CD4-positive, alpha-beta T cell (primary cell): ENCODE measurements around the gene COL6A5. TPM values are rescaled to one million over a fixed set of nuclear protein-coding genes. Genes with fewer than 3 reads are reported as not detected.

Experiments used
- ATAC-seq: fragments of 200-7000 bp; cut with Tn5 transposase; one replicate; pipeline ENCODE4 v1.10.0; 2022; ENCODE audit warnings: mild to moderate bottlenecking; ENCODE audit not compliant: poor library complexity
- CTCF ChIA-PET: fragments of 350-600 bp; sonication (Branson Sonifier 250); formaldehyde crosslinking; loops from one replicate; lab custom pipeline; 2021; ENCODE audit warnings: antibody characterized with exemption, inconsistent platforms; lab: Charles Lee
- POLR2A ChIA-PET: fragments of 350-600 bp; sonication (Branson Sonifier 250); formaldehyde crosslinking; loops from one replicate; lab custom pipeline; 2021; ENCODE audit warnings: antibody characterized with exemption, inconsistent platforms; lab: Charles Lee
- DNase-seq, 14 experiments: peaks; one replicate each; pipeline ENCODE4 v3.0.0-alpha.2; 2013 to 2020; ENCODE audit warnings: mixed read lengths in 2 of 14
- H3K27ac ChIP-seq, 2 donors: one replicate each; pipeline versions ENCODE4 v1.5.1 to v1.7.0; 2013; ENCODE audit warnings: low read length in 2 of 2, low read depth in 1 of 2, mild to moderate bottlenecking in 1 of 2
- H3K27me3 ChIP-seq, 2 experiments: 1 replicate in 1 of 2; 2 replicates in 1 of 2; pipeline versions ENCODE4 v1.6.1 to v1.7.0; 2013; ENCODE audit warnings: low read length in 2 of 2, control low read depth in 1 of 2, mild to moderate bottlenecking in 1 of 2, moderate library complexity in 1 of 2; ENCODE audit not compliant: insufficient read depth in 2 of 2, control insufficient read depth in 1 of 2
- H3K36me3 ChIP-seq: one replicate; pipeline ENCODE4 v1.6.1; 2013; ENCODE audit warnings: low read length, control low read depth; ENCODE audit not compliant: insufficient read depth
- H3K4me1 ChIP-seq: one replicate; pipeline ENCODE4 v1.6.1; 2013; ENCODE audit warnings: low read length, control low read depth; ENCODE audit not compliant: insufficient read depth
- H3K4me3 ChIP-seq: one replicate; pipeline ENCODE4 v1.5.1; 2013; ENCODE audit warnings: mild to moderate bottlenecking, low read length, moderate library complexity
- H3K9me3 ChIP-seq, 2 experiments: 1 replicate in 1 of 2; 2 replicates in 1 of 2; pipeline versions ENCODE4 v1.6.1 to v1.7.0; 2013; ENCODE audit warnings: low read length in 2 of 2, mild to moderate bottlenecking in 2 of 2, control low read depth in 1 of 2, moderate library complexity in 1 of 2; ENCODE audit not compliant: control insufficient read depth in 1 of 2, insufficient read depth in 1 of 2
- H3K27ac Mint-ChIP-seq: one replicate; pipeline ENCODE4 v1.8.0; 2020; ENCODE audit warnings: mixed read lengths
- H3K27me3 Mint-ChIP-seq: one replicate; pipeline ENCODE4 v1.8.0; 2021; ENCODE audit warnings: mixed read lengths
- H3K36me3 Mint-ChIP-seq: one replicate; pipeline ENCODE4 v1.8.0; 2021; ENCODE audit warnings: low read depth, mixed read lengths
- H3K4me1 Mint-ChIP-seq: one replicate; pipeline ENCODE4 v1.8.0; 2021; ENCODE audit warnings: low read depth, mixed read lengths
- H3K4me3 Mint-ChIP-seq: one replicate; pipeline ENCODE4 v1.8.0; 2020; ENCODE audit warnings: mild to moderate bottlenecking, mixed read lengths
- H3K9me3 Mint-ChIP-seq: one replicate; pipeline ENCODE4 v1.8.0; 2020; ENCODE audit warnings: mixed read lengths
- intact Hi-C, 2 experiments: fragments of 100-400 bp; cut with DNase I in 1 of 2; cut with micrococcal nuclease in 1 of 2; formaldehyde crosslinking; loops; one replicate each; pipeline versions ENCODE4 v1.15.1 to v1.9.0; 2023 to 2025; cut with DNase I, micrococcal nuclease
- total RNA-seq, 174 experiments: library from RNA in 2 of 174; stranded (reverse) in 2 of 174; gene quantifications; one replicate each; pipeline ENCODE4 v1.2.3 and lab custom pipeline; 2021 to 2026
- TF ChIP-seq, protein P1 (sequence below): fragments of 200-600 bp; IDR thresholded peaks from one replicate; pipeline ENCODE4 v1.8.0; 2022; ENCODE audit warnings: antibody characterized with exemption, mild to moderate bottlenecking

Gene COL6A5
- total RNA-seq, 2 experiments from 2014 or later, result not detected

- Mint-ChIP-seq H3K27me3 (peaks cover 57% of the 10 kb centered on the region), H3K4me3 (no peak overlapping the region), H3K4me1 (no peaks in the 10 kb centered on the region), H3K36me3 (no peaks in the 10 kb centered on the region), H3K9me3 (no peaks in the 10 kb centered on the region), H3K27ac (no peak overlapping the region)
- Histone ChIP-seq H3K36me3 (no peaks in the 10 kb centered on the region), H3K4me3 (no peak overlapping the region), H3K27me3 (peaks cover 3 to 9% of the 10 kb centered on the region in 2 experiments), H3K4me1 (no peaks in the 10 kb centered on the region), H3K9me3 (no peaks in the 10 kb centered on the region), H3K27ac (no peak overlapping the region)
- TF ChIP-seq, protein P1, sequence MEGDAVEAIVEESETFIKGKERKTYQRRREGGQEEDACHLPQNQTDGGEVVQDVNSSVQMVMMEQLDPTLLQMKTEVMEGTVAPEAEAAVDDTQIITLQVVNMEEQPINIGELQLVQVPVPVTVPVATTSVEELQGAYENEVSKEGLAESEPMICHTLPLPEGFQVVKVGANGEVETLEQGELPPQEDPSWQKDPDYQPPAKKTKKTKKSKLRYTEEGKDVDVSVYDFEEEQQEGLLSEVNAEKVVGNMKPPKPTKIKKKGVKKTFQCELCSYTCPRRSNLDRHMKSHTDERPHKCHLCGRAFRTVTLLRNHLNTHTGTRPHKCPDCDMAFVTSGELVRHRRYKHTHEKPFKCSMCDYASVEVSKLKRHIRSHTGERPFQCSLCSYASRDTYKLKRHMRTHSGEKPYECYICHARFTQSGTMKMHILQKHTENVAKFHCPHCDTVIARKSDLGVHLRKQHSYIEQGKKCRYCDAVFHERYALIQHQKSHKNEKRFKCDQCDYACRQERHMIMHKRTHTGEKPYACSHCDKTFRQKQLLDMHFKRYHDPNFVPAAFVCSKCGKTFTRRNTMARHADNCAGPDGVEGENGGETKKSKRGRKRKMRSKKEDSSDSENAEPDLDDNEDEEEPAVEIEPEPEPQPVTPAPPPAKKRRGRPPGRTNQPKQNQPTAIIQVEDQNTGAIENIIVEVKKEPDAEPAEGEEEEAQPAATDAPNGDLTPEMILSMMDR, result no peak
- intact Hi-C loops, result no loop called here
- ATAC-seq (no peak), DNase-seq (no peak)
- CTCF ChIA-PET, result no interaction called here
- POLR2A ChIA-PET, result no interaction called here
These were observed 122.8 kb downstream of the COL6A5 start for GRCh38 chr3:130468311-130468710.

GRCh38 chr3:130470126-130470525 lies 124.7 kb downstream of the COL6A5 start:
- Histone ChIP-seq H3K27ac (no peak overlapping the region), H3K4me1 (no peaks in the 10 kb centered on the region), H3K4me3 (no peak overlapping the region), H3K9me3 (no peaks in the 10 kb centered on the region), H3K27me3 (peaks cover 0 to 3% of the 10 kb centered on the region in 2 experiments), H3K36me3 (no peaks in the 10 kb centered on the region)
- no peak for DNase-seq
- CTCF ChIA-PET, result no interaction called here
- TF ChIP-seq, protein P1, result no peak
- peaks cover 48% of the 10 kb centered on the region for H3K27me3 Mint-ChIP-seq
- H3K4me3 Mint-ChIP-seq, result no peak overlapping the region
- no peak overlapping the region for H3K27ac Mint-ChIP-seq
- intact Hi-C loops, result no loop called here
- POLR2A ChIA-PET, result no interaction called here
- no peaks in the 10 kb centered on the region for H3K4me1 Mint-ChIP-seq
- H3K9me3 Mint-ChIP-seq, result no peaks in the 10 kb centered on the region
- H3K36me3 Mint-ChIP-seq, result no peaks in the 10 kb centered on the region
- no peak for ATAC-seq

- Histone ChIP-seq H3K9me3 (no peaks in the 10 kb centered on the region), H3K27me3 (peaks cover 0 to 3% of the 10 kb centered on the region in 2 experiments), H3K27ac (no peak overlapping the region), H3K36me3 (no peaks in the 10 kb centered on the region), H3K4me1 (no peaks in the 10 kb centered on the region), H3K4me3 (no peak overlapping the region)
- ATAC-seq (no peak), DNase-seq (no peak)
- TF ChIP-seq, protein P1, result no peak
- H3K36me3 Mint-ChIP-seq, result no peaks in the 10 kb centered on the region
- intact Hi-C loops, result no loop called here
- peaks cover 37% of the 10 kb centered on the region for H3K27me3 Mint-ChIP-seq
- POLR2A ChIA-PET, result no interaction called here
- H3K4me3 Mint-ChIP-seq, result no peak overlapping the region
- H3K27ac Mint-ChIP-seq, result no peak overlapping the region
- CTCF ChIA-PET, result no interaction called here
- H3K4me1 Mint-ChIP-seq, result no peaks in the 10 kb centered on the region
- H3K9me3 Mint-ChIP-seq, result no peaks in the 10 kb centered on the region
These were observed 127.9 kb downstream of the COL6A5 start for GRCh38 chr3:130473416-130473815.
